CD4-positive, alpha-beta T cell (primary cell): ENCODE results near the gene PLCB1. TPM values are rescaled to one million over a fixed set of nuclear protein-coding genes. Genes with fewer than 3 reads are reported as not detected.

Experiments used
- ATAC-seq: fragments of 200-7000 bp; cut with Tn5 transposase; one replicate; pipeline ENCODE4 v1.10.0; 2022; ENCODE audit warnings: mild to moderate bottlenecking; ENCODE audit not compliant: poor library complexity
- CTCF ChIA-PET: fragments of 350-600 bp; sonication (Branson Sonifier 250); formaldehyde crosslinking; loops from one replicate; lab custom pipeline; 2021; ENCODE audit warnings: antibody characterized with exemption, inconsistent platforms; lab: Charles Lee
- POLR2A ChIA-PET: fragments of 350-600 bp; sonication (Branson Sonifier 250); formaldehyde crosslinking; loops from one replicate; lab custom pipeline; 2021; ENCODE audit warnings: antibody characterized with exemption, inconsistent platforms; lab: Charles Lee
- DNase-seq, 14 experiments: peaks; one replicate each; pipeline ENCODE4 v3.0.0-alpha.2; 2013 to 2020; ENCODE audit warnings: mixed read lengths in 2 of 14
- H3K27ac ChIP-seq, 2 donors: one replicate each; pipeline versions ENCODE4 v1.5.1 to v1.7.0; 2013; ENCODE audit warnings: low read length in 2 of 2, low read depth in 1 of 2, mild to moderate bottlenecking in 1 of 2
- H3K27me3 ChIP-seq, 2 experiments: 1 replicate in 1 of 2; 2 replicates in 1 of 2; pipeline versions ENCODE4 v1.6.1 to v1.7.0; 2013; ENCODE audit warnings: low read length in 2 of 2, control low read depth in 1 of 2, mild to moderate bottlenecking in 1 of 2, moderate library complexity in 1 of 2; ENCODE audit not compliant: insufficient read depth in 2 of 2, control insufficient read depth in 1 of 2
- H3K36me3 ChIP-seq: one replicate; pipeline ENCODE4 v1.6.1; 2013; ENCODE audit warnings: low read length, control low read depth; ENCODE audit not compliant: insufficient read depth
- H3K4me1 ChIP-seq: one replicate; pipeline ENCODE4 v1.6.1; 2013; ENCODE audit warnings: low read length, control low read depth; ENCODE audit not compliant: insufficient read depth
- H3K4me3 ChIP-seq: one replicate; pipeline ENCODE4 v1.5.1; 2013; ENCODE audit warnings: mild to moderate bottlenecking, low read length, moderate library complexity
- H3K9me3 ChIP-seq, 2 experiments: 1 replicate in 1 of 2; 2 replicates in 1 of 2; pipeline versions ENCODE4 v1.6.1 to v1.7.0; 2013; ENCODE audit warnings: low read length in 2 of 2, mild to moderate bottlenecking in 2 of 2, control low read depth in 1 of 2, moderate library complexity in 1 of 2; ENCODE audit not compliant: control insufficient read depth in 1 of 2, insufficient read depth in 1 of 2
- H3K27ac Mint-ChIP-seq: one replicate; pipeline ENCODE4 v1.8.0; 2020; ENCODE audit warnings: mixed read lengths
- H3K27me3 Mint-ChIP-seq: one replicate; pipeline ENCODE4 v1.8.0; 2021; ENCODE audit warnings: mixed read lengths
- H3K36me3 Mint-ChIP-seq: one replicate; pipeline ENCODE4 v1.8.0; 2021; ENCODE audit warnings: low read depth, mixed read lengths
- H3K4me1 Mint-ChIP-seq: one replicate; pipeline ENCODE4 v1.8.0; 2021; ENCODE audit warnings: low read depth, mixed read lengths
- H3K4me3 Mint-ChIP-seq: one replicate; pipeline ENCODE4 v1.8.0; 2020; ENCODE audit warnings: mild to moderate bottlenecking, mixed read lengths
- H3K9me3 Mint-ChIP-seq: one replicate; pipeline ENCODE4 v1.8.0; 2020; ENCODE audit warnings: mixed read lengths
- intact Hi-C, 2 experiments: fragments of 100-400 bp; cut with DNase I in 1 of 2; cut with micrococcal nuclease in 1 of 2; formaldehyde crosslinking; loops; one replicate each; pipeline versions ENCODE4 v1.15.1 to v1.9.0; 2023 to 2025; cut with DNase I, micrococcal nuclease
- total RNA-seq, 174 experiments: library from RNA in 2 of 174; stranded (reverse) in 2 of 174; gene quantifications; one replicate each; pipeline ENCODE4 v1.2.3 and lab custom pipeline; 2021 to 2026
- TF ChIP-seq, protein P1 (sequence below): fragments of 200-600 bp; IDR thresholded peaks from one replicate; pipeline ENCODE4 v1.8.0; 2022; ENCODE audit warnings: antibody characterized with exemption, mild to moderate bottlenecking

The PLCB1 gene
- total RNA-seq, 2 experiments from 2014 or later = 3.8 to 5.6 TPM

DNA sequence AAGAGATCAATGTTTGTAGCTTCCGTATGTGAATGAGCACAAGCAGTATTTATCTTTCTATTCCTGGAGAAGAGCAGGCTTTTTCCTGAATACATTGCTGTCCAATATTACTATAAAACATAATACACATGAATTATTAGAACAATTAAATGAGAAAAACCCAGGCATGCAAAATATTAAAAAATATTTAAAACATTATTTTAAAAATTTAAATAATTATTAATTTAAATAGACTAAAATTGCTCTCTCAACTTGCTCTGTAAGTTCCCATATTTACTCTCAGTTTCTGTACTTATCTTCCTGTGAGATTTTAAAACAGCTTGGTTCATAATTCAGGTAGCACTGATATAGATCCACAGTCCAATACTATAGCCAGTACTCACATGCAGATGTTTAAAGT lies 97.0 kb downstream of the PLCB1 start:
- DNase-seq (no peak), ATAC-seq (no peak)
- Histone ChIP-seq H3K27me3 (no peaks in the 10 kb centered on the region), H3K4me1 (no peaks in the 10 kb centered on the region), H3K36me3 (no peaks in the 10 kb centered on the region), H3K4me3 (no peak overlapping the region), H3K9me3 (no peaks in the 10 kb centered on the region), H3K27ac (no peak overlapping the region)
- Mint-ChIP-seq H3K27ac (no peak overlapping the region), H3K4me3 (no peak overlapping the region), H3K9me3 (no peaks in the 10 kb centered on the region), H3K27me3 (no peaks in the 10 kb centered on the region), H3K36me3 (no peaks in the 10 kb centered on the region), H3K4me1 (no peaks in the 10 kb centered on the region)
- intact Hi-C loops = no loop called here
- POLR2A ChIA-PET = no interaction called here
- CTCF ChIA-PET = no interaction called here
- TF ChIP-seq, protein P1, sequence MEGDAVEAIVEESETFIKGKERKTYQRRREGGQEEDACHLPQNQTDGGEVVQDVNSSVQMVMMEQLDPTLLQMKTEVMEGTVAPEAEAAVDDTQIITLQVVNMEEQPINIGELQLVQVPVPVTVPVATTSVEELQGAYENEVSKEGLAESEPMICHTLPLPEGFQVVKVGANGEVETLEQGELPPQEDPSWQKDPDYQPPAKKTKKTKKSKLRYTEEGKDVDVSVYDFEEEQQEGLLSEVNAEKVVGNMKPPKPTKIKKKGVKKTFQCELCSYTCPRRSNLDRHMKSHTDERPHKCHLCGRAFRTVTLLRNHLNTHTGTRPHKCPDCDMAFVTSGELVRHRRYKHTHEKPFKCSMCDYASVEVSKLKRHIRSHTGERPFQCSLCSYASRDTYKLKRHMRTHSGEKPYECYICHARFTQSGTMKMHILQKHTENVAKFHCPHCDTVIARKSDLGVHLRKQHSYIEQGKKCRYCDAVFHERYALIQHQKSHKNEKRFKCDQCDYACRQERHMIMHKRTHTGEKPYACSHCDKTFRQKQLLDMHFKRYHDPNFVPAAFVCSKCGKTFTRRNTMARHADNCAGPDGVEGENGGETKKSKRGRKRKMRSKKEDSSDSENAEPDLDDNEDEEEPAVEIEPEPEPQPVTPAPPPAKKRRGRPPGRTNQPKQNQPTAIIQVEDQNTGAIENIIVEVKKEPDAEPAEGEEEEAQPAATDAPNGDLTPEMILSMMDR = no peak

DNA sequence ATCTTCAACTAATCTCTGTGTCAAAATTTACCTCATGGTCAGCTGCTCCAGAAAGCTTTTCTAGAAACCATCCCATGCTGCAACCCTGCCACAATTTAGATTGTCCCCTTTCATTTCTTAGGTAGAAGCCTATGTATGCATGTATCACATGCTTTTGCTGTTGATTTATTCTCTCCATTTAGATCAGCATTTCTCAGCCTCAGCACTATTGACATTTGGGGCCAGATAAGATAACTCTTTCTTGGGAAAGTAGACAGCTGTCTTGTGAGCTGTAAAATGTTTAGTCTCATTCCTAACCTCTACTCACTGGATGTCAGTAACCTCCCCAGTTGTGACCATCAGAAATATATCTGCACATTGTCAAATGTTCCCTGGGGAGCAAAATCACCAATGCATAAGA lies 99.0 kb downstream of the PLCB1 start:
- no peaks in the 10 kb centered on the region for H3K36me3 ChIP-seq
- ATAC-seq (no peak), DNase-seq (no peak)
- Mint-ChIP-seq H3K9me3 (no peaks in the 10 kb centered on the region), H3K27me3 (no peaks in the 10 kb centered on the region), H3K4me3 (no peak overlapping the region), H3K36me3 (no peaks in the 10 kb centered on the region), H3K4me1 (no peaks in the 10 kb centered on the region), H3K27ac (no peak overlapping the region)
- H3K9me3 ChIP-seq = no peaks in the 10 kb centered on the region
- H3K4me3 ChIP-seq = no peak overlapping the region
- no peak overlapping the region for H3K27ac ChIP-seq
- POLR2A ChIA-PET = no interaction called here
- CTCF ChIA-PET = interaction anchor here (1.2 kb wide), 1 partner anchor 24 kb away, joined by 3 read pairs; no protein-coding TSS in a partner anchor
- H3K27me3 ChIP-seq = no peaks in the 10 kb centered on the region
- no peaks in the 10 kb centered on the region for H3K4me1 ChIP-seq
- intact Hi-C loops = no loop called here
- TF ChIP-seq, protein P1 = no peak

DNA sequence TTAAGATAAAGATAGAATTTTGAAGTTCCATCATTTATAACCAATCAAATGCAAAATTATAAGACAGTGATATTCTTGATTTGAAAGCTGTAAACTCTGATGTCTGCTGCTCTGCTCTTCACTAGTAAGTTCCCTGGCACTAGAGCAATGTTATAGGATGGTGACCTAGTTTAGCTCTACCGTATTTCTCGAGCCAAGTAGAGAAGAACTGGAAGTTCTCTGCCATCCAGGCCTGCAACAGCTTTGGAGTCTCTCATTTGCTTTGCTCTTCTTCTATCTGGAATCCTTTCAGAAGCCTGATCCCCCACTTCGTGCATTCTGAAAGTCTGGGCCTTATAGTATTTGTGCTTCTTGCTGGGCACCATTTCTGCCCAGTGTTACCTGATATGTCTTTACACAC lies 100.3 kb downstream of the PLCB1 start:
- H3K27me3 Mint-ChIP-seq = no peaks in the 10 kb centered on the region
- CTCF ChIA-PET = interaction anchor here (1.0 to 1.2 kb wide), 2 partner anchors 9 to 26 kb away, joined by 3 read pairs; no protein-coding TSS in a partner anchor
- intact Hi-C loops = no loop called here
- H3K9me3 Mint-ChIP-seq = no peaks in the 10 kb centered on the region
- TF ChIP-seq, protein P1 = no peak
- no peak for ATAC-seq
- no peaks in the 10 kb centered on the region for H3K27me3 ChIP-seq
- H3K27ac Mint-ChIP-seq = no peak overlapping the region
- H3K4me3 ChIP-seq = no peak overlapping the region
- POLR2A ChIA-PET = no interaction called here
- H3K36me3 ChIP-seq = no peaks in the 10 kb centered on the region
- H3K27ac ChIP-seq = no peak overlapping the region
- no peaks in the 10 kb centered on the region for H3K9me3 ChIP-seq
- no peak for DNase-seq
- no peaks in the 10 kb centered on the region for H3K4me1 ChIP-seq
- no peaks in the 10 kb centered on the region for H3K4me1 Mint-ChIP-seq
- no peaks in the 10 kb centered on the region for H3K36me3 Mint-ChIP-seq
- H3K4me3 Mint-ChIP-seq = no peak overlapping the region
